Measurements from ENCODE around the gene SLC19A3.

GRCh38 chr2:227696990-227697679 lies 20.7 kb downstream of the SLC19A3 start:
- no peak for TF ChIP-seq CTCF (IDR thresholded peaks at IDR 0.05)
- no peak for TF ChIP-seq POLR2A (IDR thresholded peaks at IDR 0.05)
